Mesenchymal stem cell (in vitro differentiated cells and primary cell): Measurements from ENCODE around the gene SGSM2.

Experiments used
- DNase-seq: peaks from one replicate; pipeline ENCODE4 v3.0.0-alpha.2; 2013
- H2AFZ ChIP-seq: one replicate; pipeline ENCODE4 v1.6.1; 2013; ENCODE audit warnings: low read depth, mild to moderate bottlenecking, control low read depth, inconsistent platforms, low read length, moderate library complexity
- H2AK5ac ChIP-seq: 2 replicates; pipeline ENCODE4 v1.6.1; 2013; ENCODE audit warnings: low read length, moderate library complexity, mild to moderate bottlenecking, inconsistent platforms; ENCODE audit not compliant: severe bottlenecking
- H2BK120ac ChIP-seq: one replicate; pipeline ENCODE4 v1.6.1; 2013; ENCODE audit warnings: low read depth, mild to moderate bottlenecking, inconsistent platforms, low read length, moderate library complexity
- H2BK12ac ChIP-seq, 2 experiments: one replicate each; pipeline ENCODE4 v1.6.1; 2013; ENCODE audit warnings: inconsistent platforms in 2 of 2, low read length in 2 of 2, mild to moderate bottlenecking in 2 of 2, moderate library complexity in 2 of 2, control low read depth in 1 of 2
- H2BK15ac ChIP-seq: one replicate; pipeline ENCODE4 v1.6.1; 2013; ENCODE audit warnings: mild to moderate bottlenecking, low read depth, inconsistent platforms; ENCODE audit not compliant: poor library complexity, severe bottlenecking
- H2BK5ac ChIP-seq: 2 replicates; pipeline ENCODE4 v1.6.1; 2013; ENCODE audit warnings: low read depth, mild to moderate bottlenecking, low read length, control low read depth, inconsistent platforms; ENCODE audit not compliant: poor library complexity, severe bottlenecking
- H3K14ac ChIP-seq, 2 experiments: one replicate each; pipeline ENCODE4 v1.6.1; 2013; ENCODE audit warnings: inconsistent platforms in 2 of 2, low read length in 2 of 2, control low read depth in 1 of 2, mild to moderate bottlenecking in 1 of 2, moderate library complexity in 1 of 2
- H3K18ac ChIP-seq, 2 experiments: one replicate each; pipeline ENCODE4 v1.6.1; 2013; ENCODE audit warnings: inconsistent platforms in 2 of 2, low read length in 2 of 2, control low read depth in 1 of 2, low read depth in 1 of 2, mild to moderate bottlenecking in 1 of 2
- H3K23ac ChIP-seq, 2 experiments: one replicate each; pipeline ENCODE4 v1.6.1; 2013; ENCODE audit warnings: inconsistent platforms in 2 of 2, low read length in 2 of 2, mild to moderate bottlenecking in 2 of 2, moderate library complexity in 2 of 2, control low read depth in 1 of 2
- H3K27ac ChIP-seq: 2 replicates; pipeline ENCODE4 v1.5.1; 2013; ENCODE audit warnings: mild to moderate bottlenecking, moderate library complexity, low read length, control low read depth, inconsistent platforms; ENCODE audit not compliant: poor library complexity, severe bottlenecking
- H3K27me3 ChIP-seq, 2 experiments: 2 replicates each; pipeline versions ENCODE4 v1.6.1 to v1.7.0; 2013; ENCODE audit warnings: low read length in 2 of 2, mild to moderate bottlenecking in 2 of 2, moderate library complexity in 2 of 2, control low read depth in 1 of 2, inconsistent platforms in 1 of 2; ENCODE audit not compliant: control insufficient read depth in 1 of 2, insufficient read depth in 1 of 2
- H3K36me3 ChIP-seq, 2 experiments: 2 replicates each; pipeline versions ENCODE4 v1.6.1 to v1.7.0; 2013; ENCODE audit warnings: low read length in 2 of 2, control low read depth in 1 of 2, inconsistent platforms in 1 of 2, low read depth in 1 of 2, mild to moderate bottlenecking in 1 of 2; ENCODE audit not compliant: insufficient read depth in 2 of 2, control insufficient read depth in 1 of 2
- H3K4ac ChIP-seq, 2 experiments: one replicate each; pipeline ENCODE4 v1.6.1; 2013; ENCODE audit warnings: inconsistent platforms in 2 of 2, low read length in 2 of 2, mild to moderate bottlenecking in 2 of 2, moderate library complexity in 2 of 2, control low read depth in 1 of 2, low read depth in 1 of 2
- H3K4me1 ChIP-seq: 2 replicates; pipeline ENCODE4 v1.6.1; 2013; ENCODE audit warnings: low read depth, low read length, control low read depth; ENCODE audit not compliant: control insufficient read depth, insufficient read depth
- H3K4me2 ChIP-seq: 2 replicates; pipeline ENCODE4 v1.6.1; 2013; ENCODE audit warnings: low read length, mild to moderate bottlenecking, inconsistent platforms; ENCODE audit not compliant: poor library complexity, severe bottlenecking
- H3K4me3 ChIP-seq, 2 experiments: 2 replicates each; pipeline versions ENCODE4 v1.5.1 to v1.7.0; 2013; ENCODE audit warnings: low read length in 2 of 2, mild to moderate bottlenecking in 2 of 2, control low read depth in 1 of 2, low read depth in 1 of 2; ENCODE audit not compliant: insufficient read depth in 1 of 2
- H3K79me1 ChIP-seq: replicated peaks from 2 replicates; pipeline ENCODE4 v1.6.1; 2013; ENCODE audit warnings: mild to moderate bottlenecking, control low read depth, low read length, inconsistent platforms; ENCODE audit not compliant: poor library complexity, severe bottlenecking
- H3K9ac ChIP-seq: 2 replicates; pipeline ENCODE4 v1.7.0; 2013; ENCODE audit warnings: mild to moderate bottlenecking, low read length, moderate library complexity
- H3K9me3 ChIP-seq: 2 replicates; pipeline ENCODE4 v1.7.0; 2013; ENCODE audit warnings: mild to moderate bottlenecking, low read length; ENCODE audit not compliant: control insufficient read depth
- H4K8ac ChIP-seq: one replicate; pipeline ENCODE4 v1.6.1; 2013; ENCODE audit warnings: inconsistent platforms, mild to moderate bottlenecking, low read length, moderate library complexity
- H4K91ac ChIP-seq: one replicate; pipeline ENCODE4 v1.6.1; 2013; ENCODE audit warnings: mild to moderate bottlenecking, low read length, inconsistent platforms
- WGBS: methylation state at CpG from one replicate; pipeline ENCODE4 v1.1.7; 2013; ENCODE audit warnings: mixed read lengths; 5-methylcytosine and 5-hydroxymethylcytosine counted together

Gene SGSM2

DNA sequence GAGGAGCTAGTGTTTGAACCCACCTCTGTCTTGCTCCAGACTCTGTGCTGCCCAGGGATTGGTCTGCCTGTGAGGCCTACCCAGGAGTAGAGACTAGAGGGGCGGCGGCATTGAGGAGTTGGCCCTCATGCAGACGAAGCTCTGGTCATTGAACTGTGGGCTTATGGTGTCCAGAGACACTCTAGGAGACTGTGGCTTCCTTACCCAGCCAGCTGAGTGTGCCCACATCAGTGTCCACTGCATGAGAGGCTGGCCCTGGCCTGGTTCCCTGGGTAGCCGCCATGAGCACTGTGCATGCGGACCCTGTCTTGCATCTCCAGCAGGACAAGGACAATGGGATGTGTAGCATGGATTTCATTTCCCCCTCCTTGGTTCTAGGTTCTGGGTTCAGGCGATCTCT is 14.0 kb downstream of the SGSM2 start:
- no peak overlapping the region for H2AFZ ChIP-seq
- peaks cover 21% of the 10 kb centered on the region for H3K79me1 ChIP-seq
- no peak overlapping the region for H2BK120ac ChIP-seq
- no peak overlapping the region for H3K14ac ChIP-seq
- H2BK15ac ChIP-seq: no peak overlapping the region
- no peak overlapping the region for H3K4me2 ChIP-seq
- H3K9me3 ChIP-seq: no peaks in the 10 kb centered on the region
- H2AK5ac ChIP-seq: no peak overlapping the region
- H3K36me3 ChIP-seq: peaks cover 0 to 26% of the 10 kb centered on the region in 2 experiments
- no peak overlapping the region for H3K27ac ChIP-seq
- no peak overlapping the region for H4K91ac ChIP-seq
- no peak overlapping the region for H4K8ac ChIP-seq
- H3K27me3 ChIP-seq: no peaks in the 10 kb centered on the region
- no peak overlapping the region for H2BK12ac ChIP-seq
- peaks cover 18% of the 10 kb centered on the region for H3K4me1 ChIP-seq
- no peak for DNase-seq
- no peak overlapping the region for H3K23ac ChIP-seq
- H3K9ac ChIP-seq: no peak overlapping the region
- 97% methylated on average over 6 of the region's 6 CpGs for WGBS
- H2BK5ac ChIP-seq: no peak overlapping the region
- H3K4ac ChIP-seq: no peak overlapping the region
- no peak overlapping the region for H3K4me3 ChIP-seq
- no peak overlapping the region for H3K18ac ChIP-seq

DNA sequence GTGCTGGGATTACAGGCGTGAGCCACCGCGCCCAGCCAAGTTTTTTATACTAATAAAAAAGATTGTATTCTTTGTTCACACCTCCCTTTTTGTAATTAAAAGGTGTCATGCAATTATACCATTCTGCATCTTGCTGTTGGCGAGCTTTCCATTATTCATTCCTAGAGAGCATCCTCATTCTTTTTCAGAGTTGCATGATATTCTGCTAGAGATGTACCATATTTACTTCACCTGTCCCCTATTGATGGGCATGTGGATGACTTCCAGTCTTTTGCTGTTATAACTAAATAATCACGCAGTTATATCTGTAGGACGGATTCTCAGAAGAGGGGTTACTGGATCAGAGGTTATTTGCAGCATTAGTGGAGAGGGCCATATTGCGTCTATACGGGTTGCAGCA is 17.0 kb downstream of the SGSM2 start:
- Histone ChIP-seq H3K4me3 (no peak overlapping the region), H2BK5ac (no peak overlapping the region), H3K27me3 (no peaks in the 10 kb centered on the region), H3K4ac (no peak overlapping the region), H2BK15ac (no peak overlapping the region), H3K14ac (no peak overlapping the region), H3K18ac (no peak overlapping the region), H2AFZ (no peak overlapping the region), H3K23ac (no peak overlapping the region), H3K79me1 (peaks cover 24% of the 10 kb centered on the region), H2BK120ac (no peak overlapping the region), H2AK5ac (no peak overlapping the region), H3K9me3 (no peaks in the 10 kb centered on the region), H3K9ac (no peak overlapping the region), H3K36me3 (peaks cover 4 to 27% of the 10 kb centered on the region in 2 experiments), H4K8ac (no peak overlapping the region), H4K91ac (no peak overlapping the region), H2BK12ac (no peak overlapping the region), H3K4me2 (no peak overlapping the region), H3K4me1 (peaks cover 15% of the 10 kb centered on the region), H3K27ac (no peak overlapping the region)
- DNase-seq: no peak
- 82% methylated on average over 5 of the region's 8 CpGs for WGBS

DNA sequence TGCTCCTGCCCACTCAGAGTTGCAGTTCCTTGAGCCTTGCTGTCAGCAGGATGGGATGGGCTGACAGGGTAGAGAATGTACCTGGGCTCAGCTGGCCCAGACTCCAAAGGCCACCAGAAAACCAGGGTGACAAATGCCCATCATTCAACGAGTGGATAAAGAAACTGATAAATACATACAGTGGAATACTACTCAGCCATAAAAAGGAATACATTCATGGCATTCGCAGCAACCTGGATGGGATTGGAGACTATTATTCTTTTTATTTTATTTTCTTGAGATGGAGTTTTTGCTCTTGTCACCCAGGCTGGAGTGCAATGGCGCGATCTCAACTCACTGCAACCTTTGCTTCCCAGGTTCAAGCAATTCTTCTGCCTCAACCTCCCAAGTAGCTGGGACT is 19.9 kb downstream of the SGSM2 start:
- H3K36me3 ChIP-seq: peaks cover 10 to 25% of the 10 kb centered on the region in 2 experiments
- H3K79me1 ChIP-seq: peaks cover 17% of the 10 kb centered on the region
- WGBS: 96% methylated on average over 3 of the region's 4 CpGs
- H2AFZ ChIP-seq: no peak overlapping the region
- H3K9ac ChIP-seq: no peak overlapping the region
- H3K14ac ChIP-seq: no peak overlapping the region
- H4K91ac ChIP-seq: no peak overlapping the region
- no peak overlapping the region for H3K4me2 ChIP-seq
- no peak overlapping the region for H3K27ac ChIP-seq
- no peaks in the 10 kb centered on the region for H3K27me3 ChIP-seq
- DNase-seq: no peak
- no peak overlapping the region for H3K23ac ChIP-seq
- no peak overlapping the region for H2AK5ac ChIP-seq
- H3K4me3 ChIP-seq: no peak overlapping the region
- H3K4ac ChIP-seq: no peak overlapping the region
- no peaks in the 10 kb centered on the region for H3K9me3 ChIP-seq
- H2BK15ac ChIP-seq: peak overlapping the region; percentile 20
- peaks cover 27% of the 10 kb centered on the region for H3K4me1 ChIP-seq
- no peak overlapping the region for H4K8ac ChIP-seq
- H2BK12ac ChIP-seq: no peak overlapping the region
- H2BK120ac ChIP-seq: no peak overlapping the region
- no peak overlapping the region for H3K18ac ChIP-seq
- H2BK5ac ChIP-seq: no peak overlapping the region

- no peak overlapping the region for H3K4me2 ChIP-seq
- no peak overlapping the region for H3K23ac ChIP-seq
- no peak overlapping the region for H2BK15ac ChIP-seq
- no peaks in the 10 kb centered on the region for H3K27me3 ChIP-seq
- no peak overlapping the region for H2AFZ ChIP-seq
- H4K91ac ChIP-seq: peak overlapping the region; percentile 54
- H3K4me1 ChIP-seq: peaks cover 25% of the 10 kb centered on the region
- H3K14ac ChIP-seq: peak overlapping the region in 1 of 2 experiments; percentile 41
- H3K4ac ChIP-seq: no peak overlapping the region
- no peak overlapping the region for H2BK120ac ChIP-seq
- H3K9me3 ChIP-seq: no peaks in the 10 kb centered on the region
- WGBS: 91% methylated on average over 10 of the region's 10 CpGs
- DNase-seq: no peak
- H2BK5ac ChIP-seq: no peak overlapping the region
- H4K8ac ChIP-seq: no peak overlapping the region
- H3K79me1 ChIP-seq: peaks cover 16% of the 10 kb centered on the region
- H3K36me3 ChIP-seq: peaks cover 15 to 30% of the 10 kb centered on the region in 2 experiments
- peak overlapping the region in 1 of 2 experiments; percentile 66 for H2BK12ac ChIP-seq
- H3K18ac ChIP-seq: no peak overlapping the region
- no peak overlapping the region for H3K9ac ChIP-seq
- H3K27ac ChIP-seq: no peak overlapping the region
- no peak overlapping the region for H3K4me3 ChIP-seq
- H2AK5ac ChIP-seq: peak overlapping the region; percentile 92
Observed at GRCh38 chr17:2357931-2358434, 20.7 kb downstream of the SGSM2 start.
